Renal cortex interstitium (tissue), 11 donors: ENCODE results near the gene GNA15. TPM values are rescaled to one million over a fixed set of nuclear protein-coding genes. Genes with fewer than 3 reads are reported as not detected.
"Not testable (repeated sequence)": the region's sequence is repeated elsewhere in the genome, so short reads cannot be mapped to it uniquely, and the experiment has no call there.

Experiments used
- DNase-seq, 11 donors: peaks; one replicate each; pipeline ENCODE4 v3.0.0-alpha.2; 2013; ENCODE audit warnings: low read depth in 9 of 11, low spot score in 4 of 11; ENCODE audit errors: extremely low read depth in 1 of 11
- polyA plus RNA-seq, 3 donors: library from polyadenylated mRNA; unstranded; fragments of 120-200 nt; gene quantifications; one replicate each; pipeline ENCODE4 v1.2.1, GENCODE V29; 2013; ENCODE audit not compliant: insufficient read length in 3 of 3

The GNA15 gene
- polyA plus RNA-seq, 3 donors, result 0.81 to 1.6 (median 1.2) TPM

- peak; percentile 85 to 99 (median 94) for DNase-seq
These were observed 49.8 kb downstream of the GNA15 start, which contains the start of gene NCLN for GRCh38 chr19:3185461-3186159. Gene NCLN (plus strand): TSS chr19:3185930. CDS start chr19:3186031, 101 bp downstream.

- DNase-seq, result peak in 1 of 11 donors; percentile 27
These were observed 50.4 kb downstream of the GNA15 start for GRCh38 chr19:3186160-3186688.

- no peak for DNase-seq
These were observed 51.2 kb downstream of the GNA15 start for GRCh38 chr19:3186891-3187661.

GRCh38 chr19:3187662-3188511 lies 52.1 kb downstream of the GNA15 start:
- DNase-seq, result no peak

- DNase-seq, result no peak
These were observed 53.1 kb downstream of the GNA15 start for GRCh38 chr19:3188627-3189596.

GRCh38 chr19:3189702-3190469 lies 54.1 kb downstream of the GNA15 start:
- DNase-seq, result no peak

GRCh38 chr19:3190470-3190770 lies 54.6 kb downstream of the GNA15 start:
- DNase-seq, result no peak

GRCh38 chr19:3190921-3191805 lies 55.3 kb downstream of the GNA15 start:
- DNase-seq, result no peak

- not testable (repeated sequence) for DNase-seq
These were observed 55.9 kb downstream of the GNA15 start for GRCh38 chr19:3191806-3192104.

- DNase-seq, result no peak
These were observed 56.4 kb downstream of the GNA15 start for GRCh38 chr19:3192228-3192635.

GRCh38 chr19:3192684-3193083 lies 56.9 kb downstream of the GNA15 start:
- DNase-seq, result no peak

- DNase-seq, result no peak
These were observed 57.6 kb downstream of the GNA15 start for GRCh38 chr19:3193256-3194105.

- no peak for DNase-seq
These were observed 58.6 kb downstream of the GNA15 start for GRCh38 chr19:3194106-3195087.

- no peak for DNase-seq
These were observed 60.5 kb downstream of the GNA15 start for GRCh38 chr19:3196064-3196932.
